H1 (cell line): ENCODE results near the gene ABHD14A. TPM values are rescaled to one million over a fixed set of nuclear protein-coding genes. Genes with fewer than 3 reads are reported as not detected.

Source experiments
- BACH1 ChIP-seq: IDR thresholded peaks from 2 replicates; pipeline ENCODE4 v1.6.1; 2012; ENCODE audit warnings: low read length, improper control_type of control experiment
- BRCA1 ChIP-seq: IDR thresholded peaks from 2 replicates; pipeline ENCODE4 v1.6.1; 2012; ENCODE audit warnings: low read depth, low read length, improper control_type of control experiment
- CTCF ChIP-seq, 3 experiments: IDR thresholded peaks; 1 replicate in 2 of 3; 2 replicates in 1 of 3; pipeline versions ENCODE4 v1.5.1 to v1.6.1; 2011; ENCODE audit warnings: low read length in 3 of 3, mild to moderate bottlenecking in 3 of 3, inconsistent platforms in 2 of 3, low read depth in 1 of 3, moderate library complexity in 1 of 3; ENCODE audit not compliant: insufficient read depth in 1 of 3; ENCODE audit errors: control extremely low read depth in 1 of 3
- HDAC2 ChIP-seq, 2 experiments: fragments of 300-600 bp in 1 of 2; sonication (generic) in 1 of 2; IDR thresholded peaks; 2 replicates each; pipeline ENCODE4 v1.6.1; 2011 to 2012; ENCODE audit warnings: low read depth in 2 of 2, low read length in 2 of 2, mild to moderate bottlenecking in 2 of 2, moderate library complexity in 2 of 2, borderline replicate concordance in 1 of 2, inconsistent platforms in 1 of 2
- RFX5 ChIP-seq: IDR thresholded peaks from 2 replicates; pipeline ENCODE4 v1.6.1; 2011; ENCODE audit warnings: low read depth, low read length, improper control_type of control experiment, borderline replicate concordance
- polyA plus RNA-seq, 7 experiments: library from polyadenylated mRNA; depleted of rRNA in 3 of 7; stranded (reverse) in 5 of 7; unstranded in 2 of 7; fragments of >200 nt in 5 of 7; fragments of 200-250 nt in 2 of 7; gene quantifications; 1 replicate in 5 of 7; 2 replicates in 1 of 7; 4 replicates in 1 of 7; pipeline versions ENCODE4 v1.2.1 to v1.2.3, GENCODE V29; 2011 to 2013; ENCODE audit warnings: missing spikeins in 2 of 7, mixed read lengths in 2 of 7
- total RNA-seq: library from RNA; stranded (reverse); fragmentation: NEBNext Ultra II Directional; extraction: Animal tissue kit (Norgen Biotek cat#: 25700); gene quantifications from 2 replicates; pipeline ENCODE4 v1.2.1, GENCODE V29; 2021

The ABHD14A gene
- total and polyA plus RNA-seq, 2 of the 8 experiments (the other 6 are each of a cell fraction or from before 2014, with no cell fraction given), result 4.6 to 9.8 TPM

- TF ChIP-seq BACH1 (no peak), CTCF (IDR thresholded peaks at IDR 0.05; ENCODE audit: control extremely low read depth in 1 of 3, insufficient read depth in 1 of 3, low read depth in 1 of 3, low read length in 3 of 3) (no peak), HDAC2 (IDR thresholded peaks at IDR 0.05; ENCODE audit: borderline replicate concordance in 1 of 2, low read depth in 2 of 2, low read length in 2 of 2) (no peak), RFX5 (no peak), BRCA1 (no peak)
- TF ChIP-seq, all 59 proteins: peak for 0
Measured at GRCh38 chr3:51980253-51980652, 5.4 kb downstream of the ABHD14A start (continued).
